ENCODE measurements around the gene RALGAPB. TPM values are rescaled to one million over a fixed set of nuclear protein-coding genes. Genes with fewer than 3 reads are reported as not detected.
"Not testable (repeated sequence)": the region's sequence is repeated elsewhere in the genome, so short reads cannot be mapped to it uniquely, and the experiment has no call there.

The RALGAPB gene
- polyA plus RNA-seq, 1 donor, result 28.1 TPM

DNA sequence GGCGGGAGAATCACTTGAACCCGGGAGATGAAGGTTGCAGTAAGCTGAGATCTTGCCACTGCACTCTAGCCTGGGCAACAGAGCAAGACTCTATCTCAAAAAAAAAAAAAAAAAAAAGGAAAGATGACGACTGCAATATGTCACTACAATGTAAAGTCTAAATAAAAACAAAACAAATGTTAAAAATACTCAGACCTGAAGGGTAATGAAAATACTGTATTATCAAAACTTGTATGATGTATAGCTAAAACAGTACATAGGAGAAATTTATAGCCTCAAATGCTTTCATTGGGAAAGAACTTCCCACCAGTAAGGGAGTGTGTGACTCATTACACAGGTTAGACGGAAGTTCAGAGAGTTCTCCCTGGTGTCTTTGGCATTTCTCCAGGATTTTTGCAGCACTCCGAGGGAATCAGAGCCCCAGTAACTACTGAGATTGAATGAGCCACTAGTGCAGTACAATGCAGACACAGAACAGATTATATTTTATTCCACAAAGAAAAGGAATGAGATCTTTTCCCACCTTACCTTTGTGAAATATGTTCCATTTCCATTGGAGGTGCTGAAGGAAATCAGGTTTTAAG lies 12.5 kb upstream of the RALGAPB start:
- H3K27ac ChIP-seq (ENCODE audit: low read length), result peak overlapping the region; percentile 56
- no peaks in the 10 kb centered on the region for H3K4me1 ChIP-seq (ENCODE audit: control insufficient read depth, insufficient read depth, low read length)
- WGBS (ENCODE audit: insufficient coverage, low lambda C conversion rate), result no CpG with 5 or more reads among the region's 5 CpGs
- H3K9me3 ChIP-seq (ENCODE audit: control insufficient read depth, low read depth, low read length), result no peaks in the 10 kb centered on the region
- DNase-seq, result peak; percentile 82 to 90
- H3K4me3 ChIP-seq (ENCODE audit: low read length), result no peak overlapping the region
- H3K27me3 ChIP-seq (ENCODE audit: control insufficient read depth, insufficient read depth, low read length), result no peaks in the 10 kb centered on the region
- no peaks in the 10 kb centered on the region for H3K36me3 ChIP-seq (ENCODE audit: control insufficient read depth, insufficient read depth, low read length)

DNA sequence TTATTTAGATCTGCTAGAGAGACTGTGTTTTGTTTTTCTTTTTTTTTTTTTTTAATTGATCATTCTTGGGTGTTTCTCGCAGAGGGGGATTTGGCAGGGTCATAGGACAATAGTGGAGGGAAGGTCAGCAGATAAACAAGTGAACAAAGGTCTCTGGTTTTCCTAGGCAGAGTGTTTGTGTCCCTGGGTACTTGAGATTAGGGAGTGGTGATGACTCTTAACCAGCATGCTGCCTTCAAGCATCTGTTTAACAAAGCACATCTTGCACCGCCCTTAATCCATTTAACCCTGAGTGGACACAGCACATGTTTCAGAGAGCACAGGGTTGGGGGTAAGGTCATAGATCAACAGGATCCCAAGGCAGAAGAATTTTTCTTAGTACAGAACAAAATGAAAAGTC lies 12.0 kb upstream of the RALGAPB start:
- H3K4me1 ChIP-seq (ENCODE audit: control insufficient read depth, insufficient read depth, low read length); H3K9me3 ChIP-seq (ENCODE audit: control insufficient read depth, low read depth, low read length); H3K4me3 ChIP-seq (ENCODE audit: low read length); H3K36me3 ChIP-seq (ENCODE audit: control insufficient read depth, insufficient read depth, low read length); H3K27me3 ChIP-seq (ENCODE audit: control insufficient read depth, insufficient read depth, low read length); DNase-seq: not testable (repeated sequence)
- H3K27ac ChIP-seq (ENCODE audit: low read length), result peak overlapping the region; percentile 56
- no CpG with 5 or more reads among the region's 2 CpGs for WGBS (ENCODE audit: insufficient coverage, low lambda C conversion rate)

DNA sequence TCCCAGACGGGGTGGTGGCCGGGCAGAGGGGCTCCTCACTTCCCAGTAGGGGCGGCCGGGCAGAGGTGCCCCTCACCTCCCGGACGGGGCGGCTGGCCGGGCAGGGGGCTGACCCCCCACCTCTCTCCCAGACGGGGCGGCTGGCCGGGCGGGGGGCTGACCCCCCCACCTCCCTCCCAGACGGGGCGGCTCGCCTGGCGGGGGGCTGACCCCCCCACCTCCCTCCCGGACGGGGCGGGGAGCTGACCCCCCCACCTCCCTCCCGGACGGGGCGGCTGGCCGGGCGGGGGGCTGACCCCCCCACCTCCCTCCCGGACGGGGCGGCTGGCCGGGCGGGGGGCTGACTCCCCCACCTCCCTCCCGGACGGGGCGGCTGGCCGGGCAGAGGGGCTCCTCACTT lies 11.5 kb upstream of the RALGAPB start:
- no CpG with 5 or more reads among the region's 33 CpGs for WGBS (ENCODE audit: insufficient coverage, low lambda C conversion rate)
- not testable (repeated sequence) for H3K9me3 ChIP-seq (ENCODE audit: control insufficient read depth, low read depth, low read length); DNase-seq; H3K4me3 ChIP-seq (ENCODE audit: low read length); H3K36me3 ChIP-seq (ENCODE audit: control insufficient read depth, insufficient read depth, low read length); H3K27ac ChIP-seq (ENCODE audit: low read length); H3K4me1 ChIP-seq (ENCODE audit: control insufficient read depth, insufficient read depth, low read length); H3K27me3 ChIP-seq (ENCODE audit: control insufficient read depth, insufficient read depth, low read length)

DNA sequence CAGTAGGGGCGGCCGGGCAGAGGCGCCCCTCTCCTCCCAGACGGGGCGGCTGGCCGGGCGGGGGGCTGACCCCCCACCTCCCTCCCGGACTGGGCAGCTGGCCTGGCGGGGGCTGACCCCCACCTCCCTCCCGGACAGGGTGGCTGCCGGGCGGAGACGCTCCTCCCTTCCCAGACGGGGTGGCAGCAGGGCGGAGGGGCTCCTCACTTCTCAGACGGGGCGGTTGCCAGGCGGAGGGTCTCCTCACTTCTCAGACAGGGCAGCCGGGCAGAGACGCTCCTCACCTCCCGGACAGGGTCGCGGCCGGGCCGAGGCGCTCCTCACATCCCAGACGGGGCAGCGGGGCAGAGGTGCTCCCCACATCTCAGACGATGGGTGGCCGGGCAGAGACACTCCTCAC lies 11.1 kb upstream of the RALGAPB start:
- not testable (repeated sequence) for H3K27me3 ChIP-seq (ENCODE audit: control insufficient read depth, insufficient read depth, low read length); H3K9me3 ChIP-seq (ENCODE audit: control insufficient read depth, low read depth, low read length); H3K4me1 ChIP-seq (ENCODE audit: control insufficient read depth, insufficient read depth, low read length); H3K27ac ChIP-seq (ENCODE audit: low read length); DNase-seq; H3K4me3 ChIP-seq (ENCODE audit: low read length); H3K36me3 ChIP-seq (ENCODE audit: control insufficient read depth, insufficient read depth, low read length)
- no CpG with 5 or more reads among the region's 30 CpGs for WGBS (ENCODE audit: insufficient coverage, low lambda C conversion rate)

DNA sequence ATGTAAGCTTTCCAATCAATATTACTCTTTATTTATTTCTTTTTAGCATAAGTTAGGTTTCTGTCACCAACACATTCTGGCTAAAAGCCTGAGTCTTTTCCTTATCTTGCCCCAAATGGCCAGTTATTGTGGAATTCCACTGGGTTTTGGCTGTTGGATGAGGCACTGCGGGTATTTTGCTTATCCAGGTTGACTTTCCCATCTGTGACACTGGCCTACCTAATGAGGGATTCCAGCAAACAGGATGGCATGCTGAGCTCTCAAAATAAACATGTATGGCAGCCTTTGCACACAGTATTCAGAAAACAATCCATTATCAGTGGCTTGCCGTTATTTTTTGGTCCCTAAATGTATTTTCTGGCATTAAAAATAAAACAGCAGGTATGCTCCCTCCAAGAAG lies 6.5 kb upstream of the RALGAPB start:
- no peak overlapping the region for H3K4me3 ChIP-seq (ENCODE audit: low read length)
- H3K9me3 ChIP-seq (ENCODE audit: control insufficient read depth, low read depth, low read length), result no peaks in the 10 kb centered on the region
- no peak overlapping the region for H3K27ac ChIP-seq (ENCODE audit: low read length)
- peaks cover under 1% of the 10 kb centered on the region for H3K4me1 ChIP-seq (ENCODE audit: control insufficient read depth, insufficient read depth, low read length)
- no peaks in the 10 kb centered on the region for H3K36me3 ChIP-seq (ENCODE audit: control insufficient read depth, insufficient read depth, low read length)
- no peaks in the 10 kb centered on the region for H3K27me3 ChIP-seq (ENCODE audit: control insufficient read depth, insufficient read depth, low read length)
- no CpG with 5 or more reads among the region's 2 CpGs for WGBS (ENCODE audit: insufficient coverage, low lambda C conversion rate)
- no peak for DNase-seq

DNA sequence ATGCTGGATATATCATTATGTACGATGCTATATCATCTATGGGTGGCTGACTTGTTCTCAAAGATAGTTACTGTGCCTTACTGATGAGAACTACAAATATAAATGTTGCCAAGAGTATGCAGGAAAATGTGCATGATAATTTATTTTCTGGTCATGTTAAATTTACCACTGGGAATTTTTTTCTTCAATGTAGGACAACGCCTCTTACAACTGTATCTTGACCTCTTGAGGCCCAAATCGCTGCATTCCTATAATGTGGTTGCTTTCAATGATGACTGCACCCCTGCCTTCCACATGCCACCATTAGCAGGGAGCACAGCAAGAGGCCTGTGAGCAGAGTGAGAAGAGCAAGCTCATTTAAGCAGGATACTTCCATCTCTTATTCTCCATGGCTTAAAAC lies 5.7 kb upstream of the RALGAPB start:
- Histone ChIP-seq H3K36me3 (ENCODE audit: control insufficient read depth, insufficient read depth, low read length) (no peaks in the 10 kb centered on the region), H3K27ac (ENCODE audit: low read length) (no peak overlapping the region), H3K4me3 (ENCODE audit: low read length) (no peak overlapping the region), H3K4me1 (ENCODE audit: control insufficient read depth, insufficient read depth, low read length) (peaks cover 8% of the 10 kb centered on the region), H3K9me3 (ENCODE audit: control insufficient read depth, low read depth, low read length) (no peaks in the 10 kb centered on the region), H3K27me3 (ENCODE audit: control insufficient read depth, insufficient read depth, low read length) (no peaks in the 10 kb centered on the region)
- DNase-seq, result no peak
- no CpG with 5 or more reads among the region's 3 CpGs for WGBS (ENCODE audit: insufficient coverage, low lambda C conversion rate)

DNA sequence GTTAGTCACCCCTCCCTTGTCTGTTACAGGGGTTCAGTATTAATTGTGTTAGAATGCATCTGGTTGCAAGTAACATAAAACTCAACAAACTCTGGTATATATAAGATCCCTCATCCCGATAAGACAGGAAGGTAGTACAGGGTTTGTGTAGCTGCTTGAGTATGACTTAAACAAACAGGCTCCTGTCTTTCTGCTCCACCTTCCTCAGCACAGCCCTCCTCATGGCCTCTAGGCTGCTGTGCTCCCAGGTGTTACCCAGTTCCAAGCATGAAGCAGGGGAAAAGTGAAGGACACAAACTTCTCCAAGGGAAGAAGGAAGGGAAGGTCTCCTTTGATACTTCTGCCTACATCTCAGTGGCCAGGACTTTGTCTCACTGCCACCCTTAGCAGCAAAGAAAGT lies 1.4 kb upstream of the RALGAPB start:
- Histone ChIP-seq H3K27ac (ENCODE audit: low read length) (peak overlapping the region; percentile 83), H3K27me3 (ENCODE audit: control insufficient read depth, insufficient read depth, low read length) (no peaks in the 10 kb centered on the region), H3K4me3 (ENCODE audit: low read length) (no peak overlapping the region), H3K4me1 (ENCODE audit: control insufficient read depth, insufficient read depth, low read length) (peaks cover 14% of the 10 kb centered on the region), H3K9me3 (ENCODE audit: control insufficient read depth, low read depth, low read length) (no peaks in the 10 kb centered on the region), H3K36me3 (ENCODE audit: control insufficient read depth, insufficient read depth, low read length) (no peaks in the 10 kb centered on the region)
- DNase-seq, result peak in 1 of 2 donors; percentile 31
- no CpG with 5 or more reads among the region's 1 CpG for WGBS (ENCODE audit: insufficient coverage, low lambda C conversion rate)

DNA sequence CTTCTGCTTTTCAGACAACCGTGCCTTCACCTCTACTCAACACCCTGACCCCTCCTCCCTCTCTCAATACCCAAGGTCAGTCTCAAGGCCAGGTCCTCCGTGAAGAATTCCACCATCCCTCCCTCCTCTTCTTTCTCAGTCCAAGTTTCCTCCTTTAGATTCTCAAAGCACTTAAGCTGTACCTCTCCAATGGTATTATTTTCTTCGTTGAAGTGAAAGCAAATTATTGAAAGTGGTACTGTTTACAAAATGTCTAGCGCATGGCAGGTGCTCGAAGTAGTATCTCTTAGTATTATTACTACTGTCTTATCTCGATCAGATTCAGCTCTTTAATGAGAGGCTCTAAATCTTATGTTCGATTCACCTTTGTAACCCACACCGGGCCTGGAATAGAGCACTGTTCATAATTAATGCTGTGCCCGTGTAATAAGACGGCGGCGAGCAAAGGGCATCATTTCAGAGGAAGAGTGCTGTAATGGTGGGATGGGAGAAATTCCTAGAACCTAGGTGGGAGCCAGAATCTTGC lies 593 bp upstream of the RALGAPB start:
- Histone ChIP-seq H3K9me3 (ENCODE audit: control insufficient read depth, low read depth, low read length) (no peaks in the 10 kb centered on the region), H3K27ac (ENCODE audit: low read length) (peak overlapping the region; percentile 83), H3K36me3 (ENCODE audit: control insufficient read depth, insufficient read depth, low read length) (no peaks in the 10 kb centered on the region), H3K4me1 (ENCODE audit: control insufficient read depth, insufficient read depth, low read length) (peaks cover 14% of the 10 kb centered on the region), H3K27me3 (ENCODE audit: control insufficient read depth, insufficient read depth, low read length) (no peaks in the 10 kb centered on the region), H3K4me3 (ENCODE audit: low read length) (peak overlapping the region; percentile 59)
- WGBS (ENCODE audit: insufficient coverage, low lambda C conversion rate), result 0% methylated on average over 2 of the region's 12 CpGs
- no peak for DNase-seq

DNA sequence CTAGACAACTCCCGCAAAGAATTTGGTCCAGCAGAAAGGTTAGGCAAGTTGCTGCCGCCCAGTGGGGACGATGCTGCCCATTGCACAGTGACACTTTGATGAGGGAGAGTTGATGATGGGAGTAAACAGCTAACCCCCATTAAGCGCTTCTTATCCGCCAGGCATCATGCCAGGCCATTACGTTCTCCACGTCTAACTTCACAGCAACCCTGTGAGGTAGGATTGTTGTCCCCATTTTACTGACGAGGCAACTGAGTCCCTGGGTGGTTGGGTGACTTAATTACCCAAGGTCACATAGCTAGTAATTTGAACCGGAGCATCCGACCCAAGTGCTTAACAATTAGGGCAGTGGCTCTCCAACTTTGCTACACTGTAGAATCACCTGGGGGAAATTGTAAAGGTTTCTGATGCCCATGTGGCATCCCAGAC lies 738 bp downstream of the RALGAPB start:
- WGBS (ENCODE audit: insufficient coverage, low lambda C conversion rate), result no CpG with 5 or more reads among the region's 10 CpGs
- peak overlapping the region; percentile 78 for H3K4me3 ChIP-seq (ENCODE audit: low read length)
- H3K27me3 ChIP-seq (ENCODE audit: control insufficient read depth, insufficient read depth, low read length), result no peaks in the 10 kb centered on the region
- H3K4me1 ChIP-seq (ENCODE audit: control insufficient read depth, insufficient read depth, low read length), result peaks cover 14% of the 10 kb centered on the region
- no peaks in the 10 kb centered on the region for H3K9me3 ChIP-seq (ENCODE audit: control insufficient read depth, low read depth, low read length)
- DNase-seq, result peak in 1 of 2 donors; percentile 42
- H3K36me3 ChIP-seq (ENCODE audit: control insufficient read depth, insufficient read depth, low read length), result no peaks in the 10 kb centered on the region
- H3K27ac ChIP-seq (ENCODE audit: low read length), result peak overlapping the region; percentile 59

DNA sequence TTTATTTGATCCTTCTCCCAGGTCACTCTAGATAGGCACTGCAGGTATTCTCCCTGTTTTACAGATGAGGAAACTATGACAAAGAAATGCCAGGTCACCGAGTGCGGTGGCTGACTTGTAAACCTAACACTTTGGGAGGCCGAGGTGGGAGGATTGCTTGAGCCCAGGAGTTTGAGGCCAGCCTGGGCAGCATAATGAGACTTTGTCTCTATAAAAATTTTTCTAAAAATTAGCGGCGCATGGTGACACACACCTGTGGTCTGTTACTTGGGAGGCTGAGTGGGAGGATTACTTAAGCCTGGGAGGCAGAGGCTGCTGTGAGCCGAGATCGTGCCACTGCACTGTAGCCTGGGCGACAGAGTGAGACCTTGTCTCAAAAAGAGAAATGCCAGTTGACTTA lies 5.1 kb downstream of the RALGAPB start:
- Histone ChIP-seq H3K4me1 (ENCODE audit: control insufficient read depth, insufficient read depth, low read length) (peaks cover 6% of the 10 kb centered on the region), H3K27me3 (ENCODE audit: control insufficient read depth, insufficient read depth, low read length) (no peaks in the 10 kb centered on the region), H3K27ac (ENCODE audit: low read length) (no peak overlapping the region), H3K9me3 (ENCODE audit: control insufficient read depth, low read depth, low read length) (no peaks in the 10 kb centered on the region), H3K36me3 (ENCODE audit: control insufficient read depth, insufficient read depth, low read length) (peaks cover 3% of the 10 kb centered on the region), H3K4me3 (ENCODE audit: low read length) (no peak overlapping the region)
- 90% methylated on average over 2 of the region's 8 CpGs for WGBS (ENCODE audit: insufficient coverage, low lambda C conversion rate)
- DNase-seq, result no peak

DNA sequence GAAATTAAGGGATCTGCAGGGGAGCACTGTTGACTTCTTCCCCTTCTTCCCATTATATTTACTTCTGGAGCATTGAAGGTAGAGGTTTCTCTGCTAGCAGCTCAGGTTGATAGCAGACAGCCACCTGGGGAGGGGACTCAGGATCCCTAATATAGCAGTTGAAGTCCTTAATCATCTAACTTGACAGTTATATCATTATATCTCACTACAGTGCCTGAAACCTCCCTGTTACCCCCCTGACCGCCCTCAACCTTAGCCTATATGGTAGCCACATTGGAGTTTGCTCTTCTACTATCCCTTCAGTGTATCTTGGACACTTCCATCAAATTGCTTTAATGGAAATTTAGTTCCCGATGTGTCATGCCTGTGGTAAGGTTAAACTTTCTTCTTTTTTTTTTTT lies 7.0 kb downstream of the RALGAPB start:
- Histone ChIP-seq H3K9me3 (ENCODE audit: control insufficient read depth, low read depth, low read length) (no peaks in the 10 kb centered on the region), H3K27me3 (ENCODE audit: control insufficient read depth, insufficient read depth, low read length) (no peaks in the 10 kb centered on the region), H3K36me3 (ENCODE audit: control insufficient read depth, insufficient read depth, low read length) (peaks cover 7% of the 10 kb centered on the region), H3K27ac (ENCODE audit: low read length) (no peak overlapping the region), H3K4me1 (ENCODE audit: control insufficient read depth, insufficient read depth, low read length) (no peaks in the 10 kb centered on the region), H3K4me3 (ENCODE audit: low read length) (no peak overlapping the region)
- WGBS (ENCODE audit: insufficient coverage, low lambda C conversion rate), result 100% methylated on average over 1 of the region's 2 CpGs
- no peak for DNase-seq

Measured in large intestine (tissue), 3 donors.